Mucosa of stomach (tissue), 1 donor: ENCODE data around the gene PUS10.

Experiments used
- H3K27me3 ChIP-seq: one replicate; pipeline ENCODE4 v1.7.0; 2013; ENCODE audit warnings: mild to moderate bottlenecking, low read length; ENCODE audit not compliant: control insufficient read depth, insufficient read depth
- H3K36me3 ChIP-seq: one replicate; pipeline ENCODE4 v1.7.0; 2013; ENCODE audit warnings: low read length; ENCODE audit not compliant: control insufficient read depth, insufficient read depth
- H3K4me1 ChIP-seq: one replicate; pipeline ENCODE4 v1.7.0; 2013; ENCODE audit warnings: mild to moderate bottlenecking, low read length; ENCODE audit not compliant: control insufficient read depth, insufficient read depth
- H3K4me3 ChIP-seq: one replicate; pipeline ENCODE4 v1.7.0; 2013; ENCODE audit warnings: low read length
- H3K9ac ChIP-seq: one replicate; pipeline ENCODE4 v1.7.0; 2013; ENCODE audit warnings: mild to moderate bottlenecking, low read length, moderate library complexity
- H3K9me3 ChIP-seq: one replicate; pipeline ENCODE4 v1.7.0; 2013; ENCODE audit warnings: mild to moderate bottlenecking, low read length, moderate library complexity; ENCODE audit not compliant: control insufficient read depth
- donor health status: Pancreatic carcinoma.

PUS10 gene

DNA sequence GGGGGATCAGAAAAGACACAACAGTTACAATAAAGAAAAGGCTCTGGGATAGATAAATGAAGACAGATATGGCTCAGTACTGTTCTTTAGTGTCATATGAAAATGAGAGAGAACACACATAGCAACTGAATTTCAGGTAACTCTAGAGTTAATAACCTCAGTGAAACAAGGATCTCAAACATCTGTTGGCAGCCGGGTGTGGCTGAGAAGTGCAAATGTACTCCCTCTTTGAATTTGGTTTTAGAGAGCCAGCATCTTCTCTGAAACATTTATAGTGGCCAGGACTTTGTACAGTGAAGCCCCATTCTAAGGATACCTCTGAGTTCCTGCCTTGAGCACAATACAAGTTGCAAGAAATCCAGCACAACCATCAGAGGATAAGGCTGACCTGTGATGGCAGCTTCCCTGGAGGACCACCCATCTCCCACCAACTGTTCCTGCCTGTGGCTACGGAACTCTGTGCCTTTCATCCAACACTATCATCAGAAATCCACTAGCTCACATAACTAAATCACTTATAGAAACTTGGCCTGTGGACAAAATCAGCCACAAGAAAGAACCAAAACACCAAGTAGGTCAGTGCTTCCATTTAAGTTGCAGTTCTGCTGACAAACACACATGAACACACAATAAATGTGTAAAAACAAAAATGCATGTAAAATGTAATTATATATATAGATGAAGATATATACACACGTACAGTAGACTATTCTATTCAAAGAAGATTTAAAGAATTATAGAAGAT, 37.8 kb downstream of the PUS10 start:
- Histone ChIP-seq H3K4me3 (no peak overlapping the region), H3K9me3 (no peaks in the 10 kb centered on the region), H3K9ac (no peak overlapping the region), H3K27me3 (no peaks in the 10 kb centered on the region), H3K36me3 (no peaks in the 10 kb centered on the region), H3K4me1 (peaks cover 4% of the 10 kb centered on the region)

DNA sequence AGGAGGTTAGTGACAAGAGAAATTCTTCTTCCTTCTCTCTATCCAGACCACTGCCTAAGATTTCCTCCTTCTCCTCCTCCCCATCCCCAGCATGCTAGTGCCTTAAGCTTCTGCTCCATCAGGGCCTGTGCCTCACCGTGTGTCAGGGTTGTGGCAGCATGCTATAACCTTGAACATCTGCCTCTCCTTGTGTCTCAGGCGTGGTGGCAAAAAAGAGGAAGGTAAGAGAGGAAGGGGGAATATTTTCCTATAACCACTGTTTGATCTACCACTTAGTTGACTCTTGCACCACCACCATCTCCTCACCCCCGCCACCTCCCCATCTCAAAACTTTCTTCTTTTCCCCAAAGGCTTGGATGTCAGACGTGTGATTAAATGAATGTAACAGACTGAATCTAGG, 38.8 kb downstream of the PUS10 start:
- no peak overlapping the region for H3K9ac ChIP-seq
- peaks cover 4% of the 10 kb centered on the region for H3K4me1 ChIP-seq
- no peaks in the 10 kb centered on the region for H3K27me3 ChIP-seq
- H3K36me3 ChIP-seq: no peaks in the 10 kb centered on the region
- no peaks in the 10 kb centered on the region for H3K9me3 ChIP-seq
- no peak overlapping the region for H3K4me3 ChIP-seq

DNA sequence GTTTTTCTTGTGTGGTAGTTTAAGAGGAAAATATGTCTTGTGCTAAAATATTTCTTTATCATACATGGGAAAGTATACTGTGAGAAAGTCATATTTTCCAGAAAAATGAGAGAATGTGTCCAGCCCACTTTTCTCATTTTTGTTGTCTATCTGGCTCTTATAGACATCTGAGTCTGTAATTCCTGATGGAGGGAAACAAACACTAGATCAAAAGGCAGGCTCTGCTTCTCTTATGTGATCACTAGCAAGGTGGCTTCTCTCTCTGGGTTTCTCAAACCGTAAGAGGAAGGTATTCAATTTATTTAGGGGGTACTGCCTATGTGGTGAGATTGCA, 40.5 kb downstream of the PUS10 start:
- Histone ChIP-seq H3K4me3 (no peak overlapping the region), H3K9ac (no peak overlapping the region), H3K9me3 (no peaks in the 10 kb centered on the region), H3K27me3 (no peaks in the 10 kb centered on the region), H3K36me3 (no peaks in the 10 kb centered on the region), H3K4me1 (peaks cover 4% of the 10 kb centered on the region)

GRCh38 chr2:60976875-60977561, 41.0 kb downstream of the PUS10 start:
- H3K9me3 ChIP-seq: no peaks in the 10 kb centered on the region
- H3K36me3 ChIP-seq: no peaks in the 10 kb centered on the region
- no peak overlapping the region for H3K4me3 ChIP-seq
- H3K4me1 ChIP-seq: peaks cover 4% of the 10 kb centered on the region
- no peak overlapping the region for H3K9ac ChIP-seq
- H3K27me3 ChIP-seq: no peaks in the 10 kb centered on the region

DNA sequence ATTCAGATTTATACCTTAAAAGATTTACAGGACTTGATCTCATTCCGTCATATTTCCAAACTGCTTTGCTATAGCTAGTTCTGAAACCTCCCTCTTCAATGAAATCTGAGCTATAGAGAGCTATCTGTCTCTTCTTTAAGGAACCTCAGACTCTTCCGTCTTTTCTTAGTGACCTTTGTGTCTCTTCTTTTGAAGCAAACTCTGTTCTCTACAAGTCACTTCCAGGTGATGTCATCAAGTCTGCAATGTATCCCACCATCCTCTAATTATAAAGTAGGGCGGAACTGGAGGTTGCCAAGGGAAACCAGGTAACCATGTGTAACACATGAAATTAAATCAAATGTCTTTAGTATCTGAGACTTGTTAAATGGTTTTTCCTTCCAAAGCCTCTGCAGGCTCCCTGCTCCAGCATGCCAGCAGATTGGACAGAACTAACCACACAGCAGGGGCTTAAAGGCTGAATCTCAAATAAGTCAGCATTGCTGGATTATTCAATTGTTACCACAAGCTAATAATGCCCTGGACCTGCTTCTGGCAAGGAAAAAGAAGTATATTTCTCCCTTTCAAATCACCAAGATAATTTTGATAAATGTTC, 41.7 kb downstream of the PUS10 start:
- no peaks in the 10 kb centered on the region for H3K27me3 ChIP-seq

GRCh38 chr2:60974652-60975051, 43.4 kb downstream of the PUS10 start:
- H3K27me3 ChIP-seq: no peaks in the 10 kb centered on the region
- no peaks in the 10 kb centered on the region for H3K9me3 ChIP-seq

More for the DNA sequence above, 41.7 kb downstream of the PUS10 start:
- Histone ChIP-seq H3K9me3 (no peaks in the 10 kb centered on the region), H3K4me1 (peaks cover 4% of the 10 kb centered on the region), H3K9ac (no peak overlapping the region), H3K36me3 (no peaks in the 10 kb centered on the region), H3K4me3 (no peak overlapping the region)

GRCh38 chr2:60973705-60974104, 44.4 kb downstream of the PUS10 start:
- Histone ChIP-seq H3K36me3 (no peaks in the 10 kb centered on the region), H3K9ac (no peak overlapping the region), H3K4me1 (peaks cover 4% of the 10 kb centered on the region), H3K4me3 (no peak overlapping the region), H3K9me3 (no peaks in the 10 kb centered on the region), H3K27me3 (no peaks in the 10 kb centered on the region)

More at GRCh38 chr2:60974652-60975051, 43.4 kb downstream of the PUS10 start:
- Histone ChIP-seq H3K9ac (no peak overlapping the region), H3K4me1 (peaks cover 4% of the 10 kb centered on the region), H3K4me3 (no peak overlapping the region), H3K36me3 (no peaks in the 10 kb centered on the region)

DNA sequence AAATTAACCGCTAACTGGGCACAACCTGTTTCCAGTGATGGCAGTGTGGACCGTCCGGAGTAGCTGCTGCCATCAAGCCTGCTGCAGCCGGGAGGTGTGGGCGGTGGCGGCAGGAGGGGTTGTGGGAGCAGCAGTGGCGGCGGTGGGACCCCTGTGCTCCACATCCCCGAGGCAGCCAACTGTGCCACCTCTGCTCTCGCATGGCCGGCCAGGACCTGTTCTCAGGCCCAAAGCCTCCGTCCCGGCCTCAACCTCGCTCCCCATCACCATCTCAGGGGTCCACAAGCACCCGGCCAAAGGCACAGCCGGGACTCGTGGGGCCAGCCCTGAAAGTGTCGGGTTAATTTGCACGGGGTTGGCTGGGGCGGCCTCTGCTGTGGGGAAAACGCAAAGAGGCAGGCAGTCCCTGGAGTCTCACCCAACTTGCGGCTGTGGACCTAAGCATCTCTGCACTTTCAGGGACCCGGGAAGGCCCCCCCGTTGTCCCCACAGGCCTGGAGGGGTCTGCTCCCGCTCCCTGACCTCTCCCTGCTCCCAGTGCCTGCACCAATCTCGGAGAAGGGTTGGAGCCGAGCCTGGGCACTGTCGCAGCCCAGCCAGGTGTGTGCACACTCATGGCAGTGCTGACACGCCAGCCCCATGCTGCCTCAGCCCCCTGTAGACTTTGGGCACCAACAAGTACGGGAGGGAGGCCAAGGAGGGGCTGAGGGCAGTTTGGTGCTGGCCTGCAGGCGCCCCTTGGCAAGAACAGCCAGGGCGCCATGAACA, 45.0 kb downstream of the PUS10 start:
- Histone ChIP-seq H3K4me3 (no peak overlapping the region), H3K27me3 (no peaks in the 10 kb centered on the region), H3K4me1 (peaks cover 4% of the 10 kb centered on the region)

DNA sequence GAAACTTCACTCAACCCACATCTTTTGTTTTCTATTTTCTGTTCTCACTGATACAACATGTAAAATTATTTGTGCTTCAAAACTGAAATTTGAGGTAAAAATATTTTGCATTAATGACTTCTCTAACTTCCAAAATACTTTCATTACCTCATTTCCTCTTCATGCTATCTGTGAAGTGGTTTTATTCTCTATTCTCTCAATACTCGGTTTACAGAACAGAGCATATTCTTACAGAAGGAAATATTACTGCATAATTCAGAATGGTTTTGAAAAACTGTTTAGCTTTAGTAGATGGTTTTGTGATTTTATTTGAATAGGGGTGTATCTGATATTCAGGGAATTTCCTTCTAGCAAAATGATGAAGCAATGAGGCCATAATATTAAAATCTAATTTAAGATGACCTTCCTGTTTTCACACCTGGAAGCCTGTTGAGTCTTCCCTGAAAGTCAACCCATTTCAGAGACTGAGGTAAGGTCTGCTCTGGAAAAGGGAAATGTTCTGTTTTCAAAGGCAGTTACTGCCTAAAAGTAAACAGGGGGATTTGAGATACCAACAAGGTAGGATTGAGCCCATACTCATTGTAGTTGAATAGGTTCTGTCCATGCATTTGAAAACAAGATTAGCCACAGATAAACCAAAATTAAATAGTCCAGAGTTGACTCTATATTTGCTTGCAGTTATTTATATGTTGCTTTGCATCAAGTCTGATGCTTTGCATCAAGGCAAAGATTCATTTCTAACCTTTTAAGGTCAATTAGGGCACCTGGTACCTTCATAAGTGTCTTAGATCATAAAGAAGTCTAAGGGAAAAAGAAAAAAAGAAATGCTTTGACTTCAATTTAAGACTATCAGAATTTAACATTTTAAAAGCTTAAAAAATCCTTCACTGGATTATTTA, 51.3 kb downstream of the PUS10 start:
- no peaks in the 10 kb centered on the region for H3K9me3 ChIP-seq
- H3K36me3 ChIP-seq: no peaks in the 10 kb centered on the region
- no peaks in the 10 kb centered on the region for H3K4me1 ChIP-seq
- no peaks in the 10 kb centered on the region for H3K27me3 ChIP-seq
- H3K9ac ChIP-seq: no peak overlapping the region
- H3K4me3 ChIP-seq: no peak overlapping the region

More for the DNA sequence above, 45.0 kb downstream of the PUS10 start:
- Histone ChIP-seq H3K9ac (no peak overlapping the region), H3K9me3 (no peaks in the 10 kb centered on the region), H3K36me3 (no peaks in the 10 kb centered on the region)

GRCh38 chr2:60965499-60965785, 52.6 kb downstream of the PUS10 start:
- H3K36me3 ChIP-seq: no peaks in the 10 kb centered on the region
- no peak overlapping the region for H3K4me3 ChIP-seq
- no peak overlapping the region for H3K9ac ChIP-seq
- no peaks in the 10 kb centered on the region for H3K27me3 ChIP-seq
- no peaks in the 10 kb centered on the region for H3K9me3 ChIP-seq
- no peaks in the 10 kb centered on the region for H3K4me1 ChIP-seq

DNA sequence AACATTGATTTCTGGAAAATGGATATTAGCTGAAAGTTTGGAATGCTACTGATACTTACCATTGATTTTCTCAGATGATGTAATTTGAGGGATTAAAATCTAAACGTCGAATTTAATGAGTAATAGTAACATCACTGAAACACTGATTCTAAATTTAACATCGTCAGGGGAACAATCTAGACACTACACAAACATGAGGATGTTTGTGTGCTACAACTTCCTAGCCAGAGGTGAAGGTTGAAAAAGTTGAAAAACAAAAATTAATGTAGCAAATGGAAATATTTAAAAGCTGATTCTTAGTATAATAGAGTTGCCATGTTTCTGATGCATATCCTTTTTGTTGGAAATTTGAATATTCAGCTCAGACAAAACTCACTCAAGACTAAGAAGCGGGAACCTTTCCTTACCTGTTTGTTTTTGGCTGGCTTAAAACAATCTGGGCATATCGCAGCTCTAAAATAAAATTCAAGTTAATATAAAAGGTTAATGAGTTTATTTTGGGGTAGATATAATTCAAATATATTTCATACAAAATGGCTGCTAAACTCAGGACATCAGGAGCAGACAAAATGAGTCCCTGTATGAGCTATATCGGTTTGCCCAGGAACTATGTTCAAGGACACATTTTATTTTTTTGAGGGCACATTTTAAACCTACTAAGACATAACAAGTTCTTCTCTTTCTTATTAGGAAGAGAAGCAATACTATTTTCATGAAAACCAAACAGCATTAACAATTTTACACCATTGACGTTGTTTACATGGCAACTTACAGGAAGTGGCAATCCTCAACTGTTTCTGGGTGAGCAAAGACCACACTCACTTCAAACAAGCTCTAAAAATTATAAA, 53.2 kb downstream of the PUS10 start:
- no peaks in the 10 kb centered on the region for H3K9me3 ChIP-seq
- no peaks in the 10 kb centered on the region for H3K27me3 ChIP-seq
- no peaks in the 10 kb centered on the region for H3K36me3 ChIP-seq
- H3K4me1 ChIP-seq: no peaks in the 10 kb centered on the region
- no peak overlapping the region for H3K4me3 ChIP-seq
- H3K9ac ChIP-seq: no peak overlapping the region
